ENCODE results near the gene LRRC74B. TPM values are rescaled to one million over a fixed set of nuclear protein-coding genes. Genes with fewer than 3 reads are reported as not detected.
"Not testable (repeated sequence)": the region's sequence is repeated elsewhere in the genome, so short reads cannot be mapped to it uniquely, and the experiment has no call there.

The LRRC74B gene
- total RNA-seq, 1 experiment from 2014 or later = not detected

GRCh38 chr22:21095773-21096107 lies 50.0 kb downstream of the LRRC74B start:
- intact Hi-C loops (cut with micrococcal nuclease; ENCODE audit: unreplicated experiment) = no loop called here
- H3K27ac ChIP-seq = no peak overlapping the region
- BruUV-seq (replicated peaks) = no TSS peak
- no peak overlapping the region for H3K4me3 ChIP-seq
- H3K9me3 ChIP-seq (ENCODE audit: insufficient read depth, low read depth) = no peaks in the 10 kb centered on the region
- no peaks in the 10 kb centered on the region for H3K9me2 ChIP-seq (ENCODE audit: insufficient read depth)
- H3K4me1 ChIP-seq (replicated peaks; ENCODE audit: insufficient read depth) = peaks cover 13% of the 10 kb centered on the region
- no peaks in the 10 kb centered on the region for H3K27me3 ChIP-seq (ENCODE audit: insufficient read depth, low read depth)
- ChIA-PET CTCF (no interaction called here), POLR2A (ENCODE audit: unreplicated experiment) (no interaction called here)
- no peak for DNase-seq
- TF ChIP-seq CTCF (conservative IDR thresholded peaks at IDR 0.05) (no peak), EZH2 (IDR thresholded peaks at IDR 0.05; ENCODE audit: low read depth) (no peak)
- no peaks in the 10 kb centered on the region for H3K79me2 ChIP-seq (ENCODE audit: low read depth)
- H3K4me2 ChIP-seq = no peak overlapping the region
- H2AFZ ChIP-seq = no peak overlapping the region
- no peaks in the 10 kb centered on the region for H4K20me1 ChIP-seq (ENCODE audit: insufficient read depth)
- peaks cover 7% of the 10 kb centered on the region for H3F3A ChIP-seq (ENCODE audit: insufficient read depth, low read depth)
- no peaks in the 10 kb centered on the region for H3K36me3 ChIP-seq (ENCODE audit: low read depth)

GRCh38 chr22:21096878-21097277 lies 51.1 kb downstream of the LRRC74B start:
- H3K9me3 ChIP-seq (ENCODE audit: insufficient read depth, low read depth); intact Hi-C loops (cut with micrococcal nuclease; ENCODE audit: unreplicated experiment); H3K4me2 ChIP-seq; H2AFZ ChIP-seq; H3K9me2 ChIP-seq (ENCODE audit: insufficient read depth); CTCF ChIA-PET; H4K20me1 ChIP-seq (ENCODE audit: insufficient read depth); H3K4me3 ChIP-seq; DNase-seq; H3K27ac ChIP-seq; BruUV-seq (replicated peaks); POLR2A ChIA-PET (ENCODE audit: unreplicated experiment); H3K27me3 ChIP-seq (ENCODE audit: insufficient read depth, low read depth); H3K36me3 ChIP-seq (ENCODE audit: low read depth); H3K79me2 ChIP-seq (ENCODE audit: low read depth): not testable (repeated sequence)
- Histone ChIP-seq H3K4me1 (replicated peaks; ENCODE audit: insufficient read depth) (peaks cover 22% of the 10 kb centered on the region), H3F3A (ENCODE audit: insufficient read depth, low read depth) (peaks cover 18% of the 10 kb centered on the region)

- no peak for DNase-seq
- intact Hi-C loops (cut with micrococcal nuclease; ENCODE audit: unreplicated experiment) = no loop called here
- H3K27me3 ChIP-seq (ENCODE audit: insufficient read depth, low read depth) = no peaks in the 10 kb centered on the region
- H3K79me2 ChIP-seq (ENCODE audit: low read depth) = no peaks in the 10 kb centered on the region
- POLR2A ChIA-PET (ENCODE audit: unreplicated experiment) = interaction anchor here (0.6 kb wide), 1 partner anchor 83 kb away, joined by 3 read pairs; the partner anchor contains the start of gene P2RX6
- no peaks in the 10 kb centered on the region for H3K9me3 ChIP-seq (ENCODE audit: insufficient read depth, low read depth)
- H3F3A ChIP-seq (ENCODE audit: insufficient read depth, low read depth) = peaks cover 24% of the 10 kb centered on the region
- no peak overlapping the region for H3K4me2 ChIP-seq
- BruUV-seq (replicated peaks) = no TSS peak
- no peak overlapping the region for H2AFZ ChIP-seq
- TF ChIP-seq EZH2 (IDR thresholded peaks at IDR 0.05; ENCODE audit: low read depth) (no peak), CTCF (conservative IDR thresholded peaks at IDR 0.05) (0 out of 2 replicates have a peak, but pooled peaks have one; percentile 22)
- H3K4me3 ChIP-seq = no peak overlapping the region
- no peaks in the 10 kb centered on the region for H3K9me2 ChIP-seq (ENCODE audit: insufficient read depth)
- H3K4me1 ChIP-seq (replicated peaks; ENCODE audit: insufficient read depth) = peaks cover 34% of the 10 kb centered on the region
- H3K27ac ChIP-seq = no peak overlapping the region
- no peaks in the 10 kb centered on the region for H3K36me3 ChIP-seq (ENCODE audit: low read depth)
- CTCF ChIA-PET = no interaction called here
- no peaks in the 10 kb centered on the region for H4K20me1 ChIP-seq (ENCODE audit: insufficient read depth)
Measured at GRCh38 chr22:21098099-21098671, 52.4 kb downstream of the LRRC74B start.

GRCh38 chr22:21099578-21099977 lies 53.8 kb downstream of the LRRC74B start:
- H3K9me2 ChIP-seq (ENCODE audit: insufficient read depth) = no peaks in the 10 kb centered on the region
- H3K79me2 ChIP-seq (ENCODE audit: low read depth) = no peaks in the 10 kb centered on the region
- no peak for TF ChIP-seq EZH2 (IDR thresholded peaks at IDR 0.05; ENCODE audit: low read depth)
- intact Hi-C loops (cut with micrococcal nuclease; ENCODE audit: unreplicated experiment) = no loop called here
- H3K4me3 ChIP-seq = no peak overlapping the region
- no peaks in the 10 kb centered on the region for H3K9me3 ChIP-seq (ENCODE audit: insufficient read depth, low read depth)
- H3K27ac ChIP-seq = no peak overlapping the region
- no peak overlapping the region for H2AFZ ChIP-seq
- DNase-seq = no peak
- no peaks in the 10 kb centered on the region for H3K27me3 ChIP-seq (ENCODE audit: insufficient read depth, low read depth)
- BruUV-seq (replicated peaks) = no TSS peak
- peaks cover 34% of the 10 kb centered on the region for H3K4me1 ChIP-seq (replicated peaks; ENCODE audit: insufficient read depth)
- no peaks in the 10 kb centered on the region for H3K36me3 ChIP-seq (ENCODE audit: low read depth)
- CTCF ChIA-PET = no interaction called here
- peaks cover 24% of the 10 kb centered on the region for H3F3A ChIP-seq (ENCODE audit: insufficient read depth, low read depth)
- POLR2A ChIA-PET (ENCODE audit: unreplicated experiment) = no interaction called here
- H3K4me2 ChIP-seq = no peak overlapping the region
- H4K20me1 ChIP-seq (ENCODE audit: insufficient read depth) = no peaks in the 10 kb centered on the region

Data from PC-9 (cell line).